ENCODE results near the gene ADRA2C.

- no peak for TF ChIP-seq CTCF (IDR thresholded peaks at IDR 0.05)
- no peak for TF ChIP-seq ZBTB33 (IDR thresholded peaks at IDR 0.05; ENCODE audit: borderline replicate concordance, low read depth)
- TF ChIP-seq TAF1 (IDR thresholded peaks at IDR 0.05; ENCODE audit: borderline replicate concordance, low read depth, low read length), result no peak
- no peak for TF ChIP-seq USF2 (IDR thresholded peaks at IDR 0.05; ENCODE audit: borderline replicate concordance, low read depth, low read length)
- TF ChIP-seq GABPA (IDR thresholded peaks at IDR 0.05; ENCODE audit: low read depth), result no peak
- no peak for TF ChIP-seq EP300 (IDR thresholded peaks at IDR 0.05; ENCODE audit: borderline replicate concordance in 1 of 2, low read depth in 1 of 2, low read length in 1 of 2)
- TF ChIP-seq YY1 (IDR thresholded peaks at IDR 0.05; ENCODE audit: low read depth), result no peak
- no peak for TF ChIP-seq CHD2 (IDR thresholded peaks at IDR 0.05; ENCODE audit: low read length, partially characterized antibody)
Measured at GRCh38 chr4:3746701-3747580, 19.2 kb upstream of the ADRA2C start.
